GM18526 (cell line): ENCODE results near the gene FGF22.

Experiments
- POLR2A ChIP-seq: IDR thresholded peaks from 3 replicates; pipeline ENCODE4 v1.6.1; 2011; ENCODE audit not compliant: insufficient read length; ENCODE audit errors: extremely low read depth

The FGF22 gene

GRCh38 chr19:602391-603301, 37.0 kb upstream of the FGF22 start:
- TF ChIP-seq POLR2A = no peak

DNA sequence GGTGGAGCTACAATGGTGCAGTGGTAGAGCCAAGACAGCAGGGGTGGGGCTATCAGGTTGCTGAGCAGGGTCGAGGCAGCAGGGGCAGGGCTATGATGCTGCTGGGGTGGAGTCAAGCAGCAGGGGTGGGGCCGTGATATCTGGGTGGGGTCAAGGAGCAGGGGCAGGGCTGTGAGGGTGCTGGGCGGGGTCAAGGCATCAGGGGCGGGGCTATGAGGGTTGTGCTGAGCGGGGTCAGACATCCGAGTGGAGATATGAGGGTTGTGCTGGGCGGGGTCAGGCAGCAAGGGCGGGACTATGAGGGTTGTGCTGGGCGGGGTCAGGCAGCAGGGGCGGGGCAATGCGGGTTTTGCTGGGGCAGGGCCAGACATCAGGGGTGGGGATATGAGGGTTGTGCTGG, 35.3 kb upstream of the FGF22 start:
- no peak for TF ChIP-seq POLR2A

DNA sequence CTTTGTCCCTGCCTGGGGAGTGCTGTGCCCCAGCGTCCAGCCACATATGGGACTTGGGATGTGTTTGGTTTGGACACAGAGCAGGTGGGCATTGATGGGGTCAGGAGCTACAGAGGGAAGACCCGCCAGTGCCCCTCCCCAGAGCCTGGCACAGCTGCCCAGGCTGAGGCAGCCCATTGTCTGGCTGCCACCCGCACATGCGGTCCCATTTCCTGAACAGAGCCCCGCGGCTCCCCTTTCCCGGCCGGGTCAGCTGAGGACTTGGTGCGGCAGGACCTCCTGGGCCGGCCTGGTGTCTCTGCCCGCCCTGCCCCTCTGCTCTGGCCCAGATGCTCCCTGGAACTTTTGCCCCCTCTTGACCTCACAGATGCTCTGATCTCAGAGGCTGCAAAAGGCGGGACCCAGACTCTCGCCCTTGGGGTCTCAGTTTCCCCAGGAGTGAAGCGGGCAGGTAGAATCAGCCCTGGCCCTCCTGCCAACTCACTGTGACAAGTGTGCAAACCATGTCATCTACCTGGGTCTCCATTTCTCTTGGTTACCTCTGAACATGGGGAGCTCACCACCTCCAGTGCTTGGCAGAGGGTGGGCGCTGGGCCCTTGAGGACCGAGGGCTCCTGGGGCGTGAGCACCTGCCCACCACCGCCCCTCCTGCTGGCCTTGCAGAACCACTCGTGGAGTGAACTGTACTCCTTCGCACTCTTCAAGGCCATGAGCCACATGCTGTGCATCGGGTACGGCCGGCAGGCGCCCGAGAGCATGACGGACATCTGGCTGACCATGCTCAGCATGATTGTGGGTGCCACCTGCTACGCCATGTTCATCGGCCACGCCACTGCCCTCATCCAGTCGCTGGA, 32.2 kb upstream of the FGF22 start:
- TF ChIP-seq POLR2A = no peak

GRCh38 chr19:608155-609003, 31.3 kb upstream of the FGF22 start:
- TF ChIP-seq POLR2A = no peak

DNA sequence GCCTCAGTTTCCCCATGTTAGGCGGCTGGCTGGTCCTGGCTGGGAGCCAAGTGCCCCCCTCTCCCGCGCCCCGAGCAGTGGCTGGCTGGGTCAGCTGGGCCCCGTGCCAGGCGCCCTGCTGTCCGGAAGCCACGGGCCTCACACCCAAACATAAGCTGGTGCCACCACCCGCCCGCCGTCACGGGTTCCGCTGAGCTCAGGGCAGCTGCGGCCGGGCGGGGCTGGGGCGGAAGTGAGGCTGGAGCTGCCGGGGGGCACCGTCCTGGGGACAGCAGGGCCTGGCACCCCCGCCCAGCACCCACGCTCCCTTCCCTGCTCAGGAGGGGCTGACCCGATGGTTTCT, 30.7 kb upstream of the FGF22 start:
- no peak for TF ChIP-seq POLR2A

DNA sequence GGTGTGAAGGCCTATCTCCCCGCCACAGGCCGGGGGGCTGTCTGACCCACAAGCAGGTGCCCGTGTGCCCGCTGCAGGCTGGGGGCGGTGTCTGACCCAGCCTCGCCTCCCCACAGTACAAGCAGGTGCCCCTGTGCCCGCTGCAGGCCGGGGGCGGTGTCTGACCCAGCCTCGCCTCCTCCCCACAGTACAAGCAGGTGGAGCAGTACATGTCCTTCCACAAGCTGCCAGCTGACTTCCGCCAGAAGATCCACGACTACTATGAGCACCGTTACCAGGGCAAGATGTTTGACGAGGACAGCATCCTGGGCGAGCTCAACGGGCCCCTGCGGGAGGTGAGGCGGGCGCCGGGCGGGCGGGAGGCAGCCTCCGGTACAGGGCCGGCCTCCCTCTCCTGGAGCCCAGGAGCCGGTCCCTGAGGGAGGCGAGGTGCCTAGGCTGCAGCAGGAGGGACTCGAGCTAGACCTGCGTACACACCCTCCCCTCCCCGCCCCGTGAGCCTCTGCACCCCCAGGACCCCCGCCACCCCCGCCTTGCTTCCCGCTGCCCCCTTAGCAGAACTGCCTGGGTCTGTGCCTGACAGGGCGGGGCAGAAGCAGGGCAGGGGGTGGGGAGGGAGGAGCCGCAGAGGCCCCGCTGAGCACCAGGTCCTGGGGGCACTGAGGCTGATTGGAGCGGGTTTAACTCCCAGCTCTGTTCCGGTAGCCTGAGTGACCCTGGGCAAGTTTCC, 29.4 kb upstream of the FGF22 start:
- no peak for TF ChIP-seq POLR2A

DNA sequence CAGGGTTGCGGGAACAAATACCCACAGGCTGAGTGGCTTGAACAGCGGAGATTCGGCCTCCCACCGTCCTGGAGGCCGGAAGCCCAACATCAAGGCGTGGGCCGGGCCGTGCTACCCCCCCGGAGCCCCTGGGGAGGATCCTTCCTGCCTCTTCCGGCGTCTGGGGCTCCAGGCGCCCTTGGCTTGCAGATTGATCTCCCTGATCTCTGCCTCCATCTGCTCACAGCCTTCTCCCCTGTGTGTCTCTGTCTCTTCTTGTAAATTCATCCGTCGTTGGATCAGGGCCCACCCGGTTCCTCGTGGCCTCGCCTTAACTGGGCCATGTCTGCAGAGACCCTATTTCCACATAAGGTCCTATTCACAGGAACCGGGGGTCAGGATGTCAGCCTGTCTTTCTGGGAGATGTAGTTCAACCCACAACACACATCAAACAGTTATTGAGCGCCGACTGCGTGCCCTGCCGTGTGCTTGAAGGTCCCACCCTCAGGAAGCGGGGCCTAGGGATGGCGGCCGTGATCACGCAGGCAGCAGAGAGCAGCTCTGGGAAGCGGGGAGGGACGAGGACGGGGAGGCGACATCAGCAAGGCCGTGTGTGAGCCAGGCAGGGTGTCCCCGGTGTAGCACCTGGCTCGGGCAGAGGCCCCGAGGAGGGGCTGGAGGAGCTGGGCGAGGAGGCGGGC, 28.7 kb upstream of the FGF22 start:
- TF ChIP-seq POLR2A = no peak

DNA sequence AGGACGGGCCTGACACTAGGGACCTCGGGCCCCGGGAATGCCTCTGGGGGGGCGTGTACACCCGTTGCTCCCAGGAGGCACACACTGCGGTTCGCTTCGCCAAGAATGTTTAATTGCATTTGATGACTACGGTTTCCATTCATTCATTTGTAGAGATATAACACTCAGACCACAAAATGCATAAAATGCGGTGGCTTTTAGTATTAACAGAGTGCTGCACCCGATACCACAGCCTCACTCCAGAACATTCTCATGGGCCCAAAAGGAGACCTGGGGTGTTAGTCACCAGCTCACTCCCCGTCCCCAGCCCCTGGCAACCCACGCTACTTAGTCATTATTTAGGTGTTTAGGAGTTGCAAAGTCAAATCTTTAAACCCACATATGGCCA, 28.2 kb upstream of the FGF22 start:
- TF ChIP-seq POLR2A = no peak

DNA sequence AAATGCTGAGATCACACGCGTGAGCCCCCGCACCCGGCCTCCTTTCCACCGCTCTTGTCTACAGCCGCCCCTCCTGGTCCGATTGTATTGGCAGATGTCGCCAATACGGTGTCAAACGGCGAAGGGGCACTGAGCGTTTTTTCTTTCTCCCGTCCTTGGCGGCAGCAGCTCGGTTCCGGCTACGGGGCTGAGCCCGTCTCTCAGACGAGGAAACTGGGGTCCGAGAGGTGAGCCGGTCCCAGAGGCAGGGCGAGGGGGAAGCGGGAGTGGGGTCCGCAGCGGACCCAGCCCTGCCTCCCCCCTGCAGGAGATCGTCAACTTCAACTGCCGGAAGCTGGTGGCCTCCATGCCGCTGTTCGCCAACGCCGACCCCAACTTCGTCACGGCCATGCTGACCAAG, 26.7 kb upstream of the FGF22 start:
- no peak for TF ChIP-seq POLR2A

GRCh38 chr19:613732-614567, 25.7 kb upstream of the FGF22 start:
- TF ChIP-seq POLR2A = no peak

DNA sequence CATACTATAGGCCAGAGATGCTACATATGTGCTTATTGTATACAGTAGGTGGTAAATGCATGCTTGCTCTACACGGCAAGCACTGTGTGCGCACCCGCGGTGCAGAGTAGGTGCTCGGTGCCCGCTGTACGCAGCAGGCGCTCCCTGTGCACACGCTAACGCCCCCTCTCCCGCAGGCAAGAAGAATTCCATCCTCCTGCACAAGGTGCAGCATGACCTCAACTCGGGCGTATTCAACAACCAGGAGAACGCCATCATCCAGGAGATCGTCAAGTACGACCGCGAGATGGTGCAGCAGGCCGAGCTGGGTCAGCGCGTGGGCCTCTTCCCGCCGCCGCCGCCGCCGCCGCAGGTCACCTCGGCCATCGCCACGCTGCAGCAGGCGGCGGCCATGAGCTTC, 24.1 kb upstream of the FGF22 start:
- no peak for TF ChIP-seq POLR2A

GRCh38 chr19:616062-616700, 23.5 kb upstream of the FGF22 start:
- TF ChIP-seq POLR2A = no peak
